Endothelial cell of umbilical vein (primary cell): ENCODE data around the gene OR6K6.

Experiments
- CTCF ChIP-seq, 2 donors: IDR thresholded peaks; 1 replicate in 1 of 2; 2 replicates in 1 of 2; pipeline ENCODE4 v1.5.1; 2011; ENCODE audit warnings: low read length in 2 of 2, mild to moderate bottlenecking in 2 of 2, moderate library complexity in 2 of 2, control low read depth in 1 of 2, inconsistent platforms in 1 of 2, low read depth in 1 of 2; ENCODE audit not compliant: insufficient read depth in 1 of 2; ENCODE audit errors: extremely low read depth in 1 of 2
- EZH2 ChIP-seq: IDR thresholded peaks from 2 replicates; pipeline ENCODE4 v1.6.1; 2012; ENCODE audit warnings: borderline replicate concordance, low read depth, mild to moderate bottlenecking, moderate library complexity, low read length, inconsistent platforms; ENCODE audit not compliant: severe bottlenecking
- FOS ChIP-seq: IDR thresholded peaks from 2 replicates; pipeline ENCODE4 v1.6.1; 2011; ENCODE audit warnings: mild to moderate bottlenecking, low read length, moderate library complexity, borderline replicate concordance; ENCODE audit not compliant: insufficient read depth
- GATA2 ChIP-seq: IDR thresholded peaks from 2 replicates; pipeline ENCODE4 v1.7.0; 2011; ENCODE audit warnings: low read depth, mild to moderate bottlenecking, moderate library complexity, mixed read lengths, low read length; ENCODE audit not compliant: insufficient read length, insufficient read depth
- MYC ChIP-seq: IDR thresholded peaks from one replicate; pipeline ENCODE4 v1.6.1; 2011; ENCODE audit warnings: mild to moderate bottlenecking, low read depth, low read length
- POLR2A ChIP-seq: IDR thresholded peaks from 2 replicates; pipeline ENCODE4 v1.6.1; 2012; ENCODE audit warnings: low read depth, mild to moderate bottlenecking, control low read depth, low read length
- POLR2AphosphoS5 ChIP-seq: IDR thresholded peaks from 2 replicates; pipeline ENCODE4 v1.6.1; 2012; ENCODE audit warnings: low read depth, mild to moderate bottlenecking, control low read depth, low read length, moderate library complexity; ENCODE audit not compliant: insufficient read depth

- TF ChIP-seq EZH2 (no peak), POLR2A (no peak), MYC (no peak), CTCF (IDR thresholded peaks at IDR 0.05; ENCODE audit: extremely low read depth in 1 of 2, insufficient read depth in 1 of 2, low read depth in 1 of 2, low read length in 2 of 2) (no peak), FOS (no peak), POLR2AphosphoS5 (no peak), GATA2 (no peak)
Measured at GRCh38 chr1:158720620-158721019, 33.9 kb upstream of the OR6K6 start, which contains the start of gene OR6K3.
